Measurements from ENCODE around the gene SLF1. TPM values are rescaled to one million over a fixed set of nuclear protein-coding genes. Genes with fewer than 3 reads are reported as not detected.

The SLF1 gene
- total RNA-seq, 4 donors from 2014 or later, result 2.5 to 3.8 (median 3.1) TPM

DNA sequence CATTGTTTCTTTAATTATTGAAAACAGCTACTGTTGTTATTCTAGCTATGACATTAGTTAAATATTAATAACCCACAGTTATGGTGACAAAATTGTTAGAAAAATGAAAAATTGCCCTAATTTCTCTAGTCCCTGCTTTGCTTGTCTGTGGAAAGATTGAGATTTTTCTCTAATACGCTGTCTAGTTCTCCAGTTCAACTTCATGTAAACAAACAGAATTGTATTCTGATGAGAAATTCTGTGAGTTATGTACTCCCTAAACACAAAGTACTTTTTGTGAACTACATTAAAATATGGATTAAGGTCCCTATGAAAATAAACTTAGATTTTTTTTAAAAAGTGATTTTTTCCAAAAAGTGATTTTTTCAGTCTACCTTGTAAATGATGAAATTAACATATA is 8.7 kb downstream of the SLF1 start:
- intact Hi-C loops (cut with DNase I), result no loop called here
- Histone ChIP-seq H3K27ac (replicated peaks in 1 of 4) (no peak overlapping the region), H3K4me3 (no peak overlapping the region), H3K36me3 (peaks cover 0 to 27% (median 13%) of the 10 kb centered on the region in 4 donors), H3K9me3 (peaks cover 0 to 9% (median 2%) of the 10 kb centered on the region in 4 donors), H3K27me3 (no peaks in the 10 kb centered on the region), H3K4me1 (no peaks in the 10 kb centered on the region)
- DNase-seq (ENCODE audit: extremely low spot score), result no peak
- WGBS, result 85% methylated on average over 1 of the region's 1 CpG
- no peak for TF ChIP-seq EP300 (IDR thresholded peaks at IDR 0.05)
- TF ChIP-seq POLR2A (IDR thresholded peaks at IDR 0.05; ENCODE audit: low read depth), result no peak
- TF ChIP-seq CTCF (IDR thresholded peaks at IDR 0.05), result no peak
- TF ChIP-seq POLR2AphosphoS5 (IDR thresholded peaks at IDR 0.05), result no peak

DNA sequence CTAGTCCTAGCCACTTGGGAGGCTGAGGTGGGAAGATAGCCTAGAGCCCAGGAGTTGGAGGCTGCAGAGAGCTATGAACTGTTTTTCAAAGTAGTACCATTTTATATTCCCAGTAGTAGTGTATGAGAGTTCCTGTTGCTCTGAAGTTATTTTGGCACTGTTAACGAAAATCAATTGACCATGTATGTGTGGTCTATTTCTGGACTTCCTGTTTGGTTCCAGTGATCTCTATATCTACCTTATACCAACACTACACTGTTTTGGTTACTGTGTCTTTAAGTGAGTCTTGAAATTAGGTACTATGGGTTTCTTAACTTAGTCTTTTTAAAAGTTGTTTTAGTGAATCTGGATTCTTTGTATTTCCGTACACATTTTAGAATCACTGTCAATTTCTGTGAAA is 13.6 kb downstream of the SLF1 start:
- Histone ChIP-seq H3K9me3 (peaks cover 0 to 9% (median 2%) of the 10 kb centered on the region in 4 donors), H3K4me1 (no peaks in the 10 kb centered on the region), H3K36me3 (peaks cover 0 to 40% (median 16%) of the 10 kb centered on the region in 4 donors), H3K27me3 (no peaks in the 10 kb centered on the region), H3K27ac (replicated peaks in 1 of 4) (no peak overlapping the region), H3K4me3 (no peak overlapping the region)
- WGBS, result 89% methylated on average over 2 of the region's 2 CpGs
- TF ChIP-seq POLR2AphosphoS5 (IDR thresholded peaks at IDR 0.05), result no peak
- TF ChIP-seq POLR2A (IDR thresholded peaks at IDR 0.05; ENCODE audit: low read depth), result no peak
- TF ChIP-seq EP300 (IDR thresholded peaks at IDR 0.05), result no peak
- TF ChIP-seq CTCF (IDR thresholded peaks at IDR 0.05), result no peak
- DNase-seq (ENCODE audit: extremely low spot score), result no peak
- intact Hi-C loops (cut with DNase I), result no loop called here

DNA sequence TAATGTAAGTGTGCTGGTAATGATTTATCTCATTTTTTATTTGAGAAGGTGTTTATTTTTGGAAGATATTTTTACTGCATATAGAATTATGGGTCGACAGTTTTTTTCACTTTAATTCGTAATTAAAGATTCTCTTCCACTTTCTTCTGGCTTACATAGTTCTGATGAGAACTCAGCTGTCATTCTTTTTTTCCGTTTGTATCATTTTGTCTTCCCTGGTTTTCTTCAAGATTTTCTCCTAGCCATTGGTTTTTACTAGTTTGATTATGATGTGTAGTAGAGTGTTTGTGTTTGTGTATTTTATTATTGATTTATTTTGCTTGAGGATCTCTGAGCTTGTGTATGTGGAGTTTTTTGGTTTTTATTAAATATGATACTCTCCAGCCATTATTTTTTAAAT is 21.7 kb downstream of the SLF1 start:
- intact Hi-C loops (cut with DNase I), result no loop called here
- TF ChIP-seq EP300 (IDR thresholded peaks at IDR 0.05) (no peak), CTCF (IDR thresholded peaks at IDR 0.05) (no peak), POLR2A (IDR thresholded peaks at IDR 0.05; ENCODE audit: low read depth) (no peak), POLR2AphosphoS5 (IDR thresholded peaks at IDR 0.05) (no peak)
- H3K9me3 ChIP-seq, result peaks cover 0 to 12% (median 3%) of the 10 kb centered on the region in 4 donors
- DNase-seq (ENCODE audit: extremely low spot score), result no peak
- 96% methylated on average over 3 of the region's 3 CpGs for WGBS
- H3K4me3 ChIP-seq, result no peak overlapping the region
- H3K27ac ChIP-seq (replicated peaks in 1 of 4), result no peak overlapping the region
- H3K4me1 ChIP-seq, result no peaks in the 10 kb centered on the region
- H3K27me3 ChIP-seq, result no peaks in the 10 kb centered on the region
- H3K36me3 ChIP-seq, result peaks cover 0 to 25% (median 5%) of the 10 kb centered on the region in 4 donors

DNA sequence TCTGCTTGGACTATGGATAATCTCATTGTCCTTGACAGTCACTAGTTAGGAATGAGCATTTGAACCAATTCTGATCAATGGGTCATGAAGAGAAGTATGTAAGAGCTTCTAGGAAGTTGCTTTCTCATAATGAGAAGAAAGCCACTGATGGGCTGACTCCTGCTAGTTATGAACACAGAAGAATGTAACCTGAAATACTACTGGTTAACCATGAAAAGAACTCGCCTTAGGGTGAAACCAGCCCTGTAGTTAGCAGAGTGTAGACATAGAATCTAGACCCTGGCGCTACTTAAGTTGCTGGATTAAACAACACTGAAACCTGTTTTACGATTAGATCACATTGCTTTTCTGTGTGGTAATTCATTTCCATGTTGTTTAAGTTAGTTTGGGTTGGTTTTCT is 26.6 kb downstream of the SLF1 start:
- 95% methylated on average over 3 of the region's 3 CpGs for WGBS
- TF ChIP-seq EP300 (IDR thresholded peaks at IDR 0.05) (no peak), POLR2A (IDR thresholded peaks at IDR 0.05; ENCODE audit: low read depth) (no peak), POLR2AphosphoS5 (IDR thresholded peaks at IDR 0.05) (no peak), CTCF (IDR thresholded peaks at IDR 0.05) (no peak)
- peaks cover 0 to 15% (median 5%) of the 10 kb centered on the region in 4 donors for H3K36me3 ChIP-seq
- H3K27me3 ChIP-seq, result no peaks in the 10 kb centered on the region
- intact Hi-C loops (cut with DNase I), result no loop called here
- DNase-seq (ENCODE audit: extremely low spot score), result no peak
- H3K27ac ChIP-seq (replicated peaks in 1 of 4), result no peak overlapping the region
- peaks cover 0 to 11% (median 3%) of the 10 kb centered on the region in 4 donors for H3K9me3 ChIP-seq
- H3K4me1 ChIP-seq, result no peaks in the 10 kb centered on the region
- H3K4me3 ChIP-seq, result no peak overlapping the region

DNA sequence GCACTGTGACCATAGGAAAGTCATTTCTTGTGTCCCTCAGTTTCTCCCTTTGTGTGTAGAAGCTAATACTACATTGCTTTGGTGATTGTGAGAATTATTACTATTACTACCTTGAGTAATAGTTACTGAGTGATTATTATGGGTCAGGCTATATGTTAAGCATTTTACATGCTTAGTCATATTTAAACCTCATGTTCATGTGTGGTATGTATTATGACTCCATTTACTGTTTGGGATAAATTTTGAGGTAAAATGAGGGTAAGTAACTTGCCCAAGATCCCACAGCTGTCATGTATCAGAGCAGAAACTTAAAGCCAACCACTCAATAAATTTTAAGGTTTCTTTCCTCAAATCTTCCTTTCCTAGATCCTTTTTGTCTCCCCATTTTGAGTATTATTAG is 28.3 kb downstream of the SLF1 start:
- Histone ChIP-seq H3K4me3 (no peak overlapping the region), H3K9me3 (no peaks in the 10 kb centered on the region), H3K36me3 (peaks cover 0 to 11% (median 5%) of the 10 kb centered on the region in 4 donors), H3K4me1 (no peaks in the 10 kb centered on the region), H3K27ac (replicated peaks in 1 of 4) (no peak overlapping the region), H3K27me3 (no peaks in the 10 kb centered on the region)
- TF ChIP-seq POLR2AphosphoS5 (IDR thresholded peaks at IDR 0.05), result no peak
- no peak for TF ChIP-seq POLR2A (IDR thresholded peaks at IDR 0.05; ENCODE audit: low read depth)
- TF ChIP-seq EP300 (IDR thresholded peaks at IDR 0.05), result no peak
- TF ChIP-seq CTCF (IDR thresholded peaks at IDR 0.05), result no peak
- no peak for DNase-seq (ENCODE audit: extremely low spot score)
- intact Hi-C loops (cut with DNase I), result no loop called here

All from esophagus muscularis mucosa (tissue), 4 donors.